ENCODE results near the gene PILRA.
"Not testable (repeated sequence)": the region's sequence is repeated elsewhere in the genome, so short reads cannot be mapped to it uniquely, and the experiment has no call there.

GRCh38 chr7:100381531-100382233 is 8.4 kb downstream of the PILRA start:
- not testable (repeated sequence) for TF ChIP-seq POLR2A, CTCF (IDR thresholded peaks at IDR 0.05)

Measured in uterus (tissue), 2 donors.